KOPT-K1 (cell line): ENCODE data around the gene TBC1D4.
"Not testable (repeated sequence)": the region's sequence is repeated elsewhere in the genome, so short reads cannot be mapped to it uniquely, and the experiment has no call there.

Experiments
- H3K27ac ChIP-seq: fragments of 200-600 bp; sonication (generic); 2 replicates; pipeline ENCODE4 v1.5.1; 2016; ENCODE audit warnings: antibody characterized with exemption, mild to moderate bottlenecking, low read depth, low read length; ENCODE audit not compliant: poor library complexity, severe bottlenecking
- H3K36me3 ChIP-seq: fragments of 200-600 bp; sonication (generic); 2 replicates; pipeline ENCODE4 v1.5.1; 2017; ENCODE audit warnings: antibody characterized with exemption, mild to moderate bottlenecking, low read length, moderate library complexity; ENCODE audit not compliant: insufficient read depth
- H3K9me3 ChIP-seq: fragments of 200-600 bp; sonication (generic); 2 replicates; pipeline ENCODE4 v1.5.1; 2017; ENCODE audit warnings: antibody characterized with exemption, low read length, mild to moderate bottlenecking; ENCODE audit not compliant: insufficient read depth, poor library complexity, severe bottlenecking

TBC1D4 gene

GRCh38 chr13:75445717-75446499 is 36.1 kb downstream of the TBC1D4 start:
- Histone ChIP-seq H3K36me3 (no peaks in the 10 kb centered on the region), H3K9me3 (no peaks in the 10 kb centered on the region), H3K27ac (no peak overlapping the region)

- Histone ChIP-seq H3K27ac (no peak overlapping the region), H3K36me3 (no peaks in the 10 kb centered on the region), H3K9me3 (no peaks in the 10 kb centered on the region)
Observed at GRCh38 chr13:75444016-75444415, 38.0 kb downstream of the TBC1D4 start.

GRCh38 chr13:75443356-75443958 is 38.5 kb downstream of the TBC1D4 start:
- no peaks in the 10 kb centered on the region for H3K36me3 ChIP-seq
- H3K27ac ChIP-seq, result no peak overlapping the region
- H3K9me3 ChIP-seq, result no peaks in the 10 kb centered on the region

GRCh38 chr13:75442736-75443234 is 39.2 kb downstream of the TBC1D4 start:
- no peaks in the 10 kb centered on the region for H3K9me3 ChIP-seq
- no peaks in the 10 kb centered on the region for H3K36me3 ChIP-seq
- H3K27ac ChIP-seq, result no peak overlapping the region

GRCh38 chr13:75440100-75440499 is 41.9 kb downstream of the TBC1D4 start:
- Histone ChIP-seq H3K9me3 (no peaks in the 10 kb centered on the region), H3K27ac (no peak overlapping the region), H3K36me3 (no peaks in the 10 kb centered on the region)

- no peak overlapping the region for H3K27ac ChIP-seq
- H3K9me3 ChIP-seq, result no peaks in the 10 kb centered on the region
- H3K36me3 ChIP-seq, result no peaks in the 10 kb centered on the region
Observed at GRCh38 chr13:75437582-75438318, 44.2 kb downstream of the TBC1D4 start.

GRCh38 chr13:75434126-75434525 is 47.8 kb downstream of the TBC1D4 start:
- H3K36me3 ChIP-seq, H3K9me3 ChIP-seq: not testable (repeated sequence)

GRCh38 chr13:75432811-75433244 is 49.1 kb downstream of the TBC1D4 start:
- Histone ChIP-seq H3K9me3 (no peaks in the 10 kb centered on the region), H3K36me3 (no peaks in the 10 kb centered on the region), H3K27ac (no peak overlapping the region)

More at GRCh38 chr13:75434126-75434525, 47.8 kb downstream of the TBC1D4 start:
- H3K27ac ChIP-seq, result not testable (repeated sequence)

- H3K27ac ChIP-seq, result no peak overlapping the region
- H3K36me3 ChIP-seq, result no peaks in the 10 kb centered on the region
- no peaks in the 10 kb centered on the region for H3K9me3 ChIP-seq
Observed at GRCh38 chr13:75432045-75432444, 49.9 kb downstream of the TBC1D4 start.

- H3K36me3 ChIP-seq, result no peaks in the 10 kb centered on the region
- no peaks in the 10 kb centered on the region for H3K9me3 ChIP-seq
- no peak overlapping the region for H3K27ac ChIP-seq
Observed at GRCh38 chr13:75430436-75431209, 51.3 kb downstream of the TBC1D4 start.

- Histone ChIP-seq H3K9me3 (no peaks in the 10 kb centered on the region), H3K36me3 (no peaks in the 10 kb centered on the region), H3K27ac (no peak overlapping the region)
Observed at GRCh38 chr13:75426421-75426820, 55.5 kb downstream of the TBC1D4 start.

GRCh38 chr13:75425216-75426009 is 56.6 kb downstream of the TBC1D4 start:
- no peak overlapping the region for H3K27ac ChIP-seq
- H3K36me3 ChIP-seq, result no peaks in the 10 kb centered on the region
- H3K9me3 ChIP-seq, result no peaks in the 10 kb centered on the region

GRCh38 chr13:75423946-75424345 is 58.0 kb downstream of the TBC1D4 start:
- no peaks in the 10 kb centered on the region for H3K36me3 ChIP-seq
- H3K9me3 ChIP-seq, result no peaks in the 10 kb centered on the region
- H3K27ac ChIP-seq, result no peak overlapping the region

GRCh38 chr13:75422028-75422427 is 59.9 kb downstream of the TBC1D4 start:
- Histone ChIP-seq H3K27ac (no peak overlapping the region), H3K9me3 (no peaks in the 10 kb centered on the region), H3K36me3 (no peaks in the 10 kb centered on the region)
